ENCODE data around the gene LRIT2.

Gene LRIT2

DNA sequence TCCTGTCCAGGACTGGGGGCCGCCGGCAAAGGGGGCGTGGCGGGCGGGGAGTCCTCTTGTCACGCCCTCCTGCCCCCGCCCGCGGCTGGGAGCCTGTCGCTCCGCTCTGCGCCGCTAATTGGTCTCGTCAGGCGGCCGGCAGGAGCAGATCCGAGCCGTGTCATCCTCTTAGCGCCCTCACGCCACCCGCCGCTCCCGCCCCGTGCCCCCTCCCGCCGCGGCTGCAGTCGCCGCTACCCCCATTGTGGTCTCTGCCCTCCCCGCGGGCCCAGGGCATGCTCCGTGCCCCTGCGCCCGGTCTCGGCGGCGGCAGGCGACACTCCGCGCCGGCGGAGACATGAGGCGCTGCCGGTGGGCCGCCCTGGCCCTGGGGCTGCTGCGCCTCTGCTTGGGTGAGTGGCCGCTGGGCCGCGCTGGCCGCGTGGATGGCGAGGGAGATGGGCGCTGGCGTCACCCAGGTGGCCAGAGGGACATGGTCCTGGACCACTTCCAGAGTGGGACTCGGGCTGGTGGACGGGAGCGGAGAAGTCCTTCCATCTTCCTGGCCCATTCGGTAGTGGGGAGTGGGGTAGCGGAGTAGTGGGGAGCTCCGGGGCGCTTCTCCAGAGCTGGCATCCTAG, 30.8 kb downstream of the LRIT2 start, which contains the start of gene CDHR1:
CDHR1 (plus strand) TSS at position 114 of the 620 bp plus-strand sequence; CDS start at position 338, 224 bp downstream.
- Histone ChIP-seq H3K79me2 (ENCODE audit: insufficient read depth, low read length) (no peaks in the 10 kb centered on the region), H3K4me1 (ENCODE audit: insufficient read depth, low read length, poor library complexity, severe bottlenecking) (peaks cover 6% of the 10 kb centered on the region), H4K20me1 (ENCODE audit: insufficient read depth, low read length, poor library complexity, severe bottlenecking) (no peaks in the 10 kb centered on the region), H3K4me3 (ENCODE audit: low read length, poor library complexity, severe bottlenecking) (peak within 1 kb of the TSS; percentile 30), H3K4me2 (ENCODE audit: low read depth, low read length, poor library complexity, severe bottlenecking) (peak within 1 kb of the TSS; percentile 9), H3K9me3 (ENCODE audit: insufficient read depth, low read depth, low read length) (no peaks in the 10 kb centered on the region), H3K27me3 (ENCODE audit: insufficient read depth, low read length, poor library complexity, severe bottlenecking) (no peaks in the 10 kb centered on the region), H3K36me3 (ENCODE audit: insufficient read depth, low read length) (no peaks in the 10 kb centered on the region), H3K9me2 (replicated peaks; ENCODE audit: low read depth, low read length) (no peaks in the 10 kb centered on the region), H2AFZ (ENCODE audit: low read length) (no peak within 1 kb of the TSS; the same call in 1 of the 2 replicates), H3K9ac (ENCODE audit: low read depth, low read length, poor library complexity, severe bottlenecking) (no peak within 1 kb of the TSS), H3F3A (ENCODE audit: low read depth) (no peaks in the 10 kb centered on the region)
- TF ChIP-seq EZH2phosphoT487 (IDR thresholded peaks at IDR 0.05; ENCODE audit: borderline replicate concordance), result no peak
- TF ChIP-seq, protein P1, sequence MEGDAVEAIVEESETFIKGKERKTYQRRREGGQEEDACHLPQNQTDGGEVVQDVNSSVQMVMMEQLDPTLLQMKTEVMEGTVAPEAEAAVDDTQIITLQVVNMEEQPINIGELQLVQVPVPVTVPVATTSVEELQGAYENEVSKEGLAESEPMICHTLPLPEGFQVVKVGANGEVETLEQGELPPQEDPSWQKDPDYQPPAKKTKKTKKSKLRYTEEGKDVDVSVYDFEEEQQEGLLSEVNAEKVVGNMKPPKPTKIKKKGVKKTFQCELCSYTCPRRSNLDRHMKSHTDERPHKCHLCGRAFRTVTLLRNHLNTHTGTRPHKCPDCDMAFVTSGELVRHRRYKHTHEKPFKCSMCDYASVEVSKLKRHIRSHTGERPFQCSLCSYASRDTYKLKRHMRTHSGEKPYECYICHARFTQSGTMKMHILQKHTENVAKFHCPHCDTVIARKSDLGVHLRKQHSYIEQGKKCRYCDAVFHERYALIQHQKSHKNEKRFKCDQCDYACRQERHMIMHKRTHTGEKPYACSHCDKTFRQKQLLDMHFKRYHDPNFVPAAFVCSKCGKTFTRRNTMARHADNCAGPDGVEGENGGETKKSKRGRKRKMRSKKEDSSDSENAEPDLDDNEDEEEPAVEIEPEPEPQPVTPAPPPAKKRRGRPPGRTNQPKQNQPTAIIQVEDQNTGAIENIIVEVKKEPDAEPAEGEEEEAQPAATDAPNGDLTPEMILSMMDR (conservative IDR thresholded peaks at IDR 0.05; ENCODE audit: low read length), result no peak

DNA sequence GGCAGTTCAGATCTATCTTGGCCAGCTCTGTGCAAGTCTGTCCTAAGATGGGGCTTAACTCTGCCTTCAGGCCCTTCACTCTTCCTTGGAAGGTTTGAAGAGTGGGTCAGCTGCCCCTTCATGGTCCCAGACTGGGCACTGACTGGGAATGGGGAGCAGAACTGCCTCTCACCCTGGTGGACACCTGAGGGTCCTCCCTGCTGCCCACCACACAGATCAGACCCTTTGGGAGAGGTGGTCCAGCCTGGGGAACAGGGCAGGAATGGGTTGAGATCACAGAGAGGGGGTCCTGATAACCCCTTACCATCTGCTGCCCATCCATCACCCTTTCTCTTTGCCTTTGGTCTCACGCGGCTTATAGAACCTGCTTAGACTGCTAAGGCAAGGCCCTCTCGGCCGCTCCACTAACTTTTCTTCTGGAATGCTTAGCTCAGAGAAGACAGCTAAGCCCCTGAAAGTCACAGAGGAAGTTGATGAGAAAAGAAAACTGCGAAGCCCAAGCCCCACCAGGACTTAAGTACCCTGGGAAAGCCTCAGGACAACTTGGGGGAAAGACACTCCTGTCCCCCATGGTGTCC, 31.4 kb downstream of the LRIT2 start:
- Histone ChIP-seq H3K9me2 (replicated peaks; ENCODE audit: low read depth, low read length) (no peaks in the 10 kb centered on the region), H3K36me3 (ENCODE audit: insufficient read depth, low read length) (no peaks in the 10 kb centered on the region), H4K20me1 (ENCODE audit: insufficient read depth, low read length, poor library complexity, severe bottlenecking) (no peaks in the 10 kb centered on the region), H3K79me2 (ENCODE audit: insufficient read depth, low read length) (no peaks in the 10 kb centered on the region), H3F3A (ENCODE audit: low read depth) (no peaks in the 10 kb centered on the region), H3K9ac (ENCODE audit: low read depth, low read length, poor library complexity, severe bottlenecking) (no peak overlapping the region), H3K27me3 (ENCODE audit: insufficient read depth, low read length, poor library complexity, severe bottlenecking) (no peaks in the 10 kb centered on the region), H3K4me2 (ENCODE audit: low read depth, low read length, poor library complexity, severe bottlenecking) (peak overlapping the region; percentile 9), H2AFZ (ENCODE audit: low read length) (no peak overlapping the region), H3K4me1 (ENCODE audit: insufficient read depth, low read length, poor library complexity, severe bottlenecking) (peaks cover 6% of the 10 kb centered on the region), H3K4me3 (ENCODE audit: low read length, poor library complexity, severe bottlenecking) (peak overlapping the region; percentile 30), H3K9me3 (ENCODE audit: insufficient read depth, low read depth, low read length) (no peaks in the 10 kb centered on the region)
- no peak for TF ChIP-seq EZH2phosphoT487 (IDR thresholded peaks at IDR 0.05; ENCODE audit: borderline replicate concordance)

DNA sequence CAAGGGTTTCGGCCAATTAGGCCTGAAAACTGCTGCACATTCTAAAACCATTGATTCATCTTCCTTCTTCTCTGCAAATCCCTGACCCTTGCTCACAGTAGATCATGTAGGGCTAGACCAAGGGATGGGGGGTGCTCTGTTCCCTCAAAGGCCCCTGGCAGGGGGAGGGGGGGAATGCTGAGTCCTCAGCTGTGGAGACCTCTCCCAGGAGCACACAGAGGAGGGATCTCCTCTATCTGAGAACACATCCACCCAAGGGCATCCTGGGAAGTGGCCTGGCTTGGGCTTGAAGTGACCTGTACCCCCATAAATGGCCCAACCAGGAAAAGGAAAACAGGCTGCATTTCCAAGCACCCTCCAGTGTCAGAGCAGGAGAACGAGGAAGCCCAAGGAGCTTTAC, 32.0 kb downstream of the LRIT2 start:
- Histone ChIP-seq H3K4me3 (ENCODE audit: low read length, poor library complexity, severe bottlenecking) (no peak overlapping the region), H3K9ac (ENCODE audit: low read depth, low read length, poor library complexity, severe bottlenecking) (no peak overlapping the region), H3F3A (ENCODE audit: low read depth) (no peaks in the 10 kb centered on the region), H3K4me1 (ENCODE audit: insufficient read depth, low read length, poor library complexity, severe bottlenecking) (peaks cover 6% of the 10 kb centered on the region), H3K9me3 (ENCODE audit: insufficient read depth, low read depth, low read length) (no peaks in the 10 kb centered on the region), H3K79me2 (ENCODE audit: insufficient read depth, low read length) (no peaks in the 10 kb centered on the region), H3K27me3 (ENCODE audit: insufficient read depth, low read length, poor library complexity, severe bottlenecking) (no peaks in the 10 kb centered on the region), H3K9me2 (replicated peaks; ENCODE audit: low read depth, low read length) (no peaks in the 10 kb centered on the region), H3K36me3 (ENCODE audit: insufficient read depth, low read length) (no peaks in the 10 kb centered on the region), H3K4me2 (ENCODE audit: low read depth, low read length, poor library complexity, severe bottlenecking) (no peak overlapping the region), H4K20me1 (ENCODE audit: insufficient read depth, low read length, poor library complexity, severe bottlenecking) (no peaks in the 10 kb centered on the region), H2AFZ (ENCODE audit: low read length) (no peak overlapping the region)
- TF ChIP-seq, protein P1 (conservative IDR thresholded peaks at IDR 0.05; ENCODE audit: low read length), result no peak
- no peak for TF ChIP-seq EZH2phosphoT487 (IDR thresholded peaks at IDR 0.05; ENCODE audit: borderline replicate concordance)

Measured in Loucy (cell line).